Measurements from ENCODE around the gene SLCO2A1.

DNA sequence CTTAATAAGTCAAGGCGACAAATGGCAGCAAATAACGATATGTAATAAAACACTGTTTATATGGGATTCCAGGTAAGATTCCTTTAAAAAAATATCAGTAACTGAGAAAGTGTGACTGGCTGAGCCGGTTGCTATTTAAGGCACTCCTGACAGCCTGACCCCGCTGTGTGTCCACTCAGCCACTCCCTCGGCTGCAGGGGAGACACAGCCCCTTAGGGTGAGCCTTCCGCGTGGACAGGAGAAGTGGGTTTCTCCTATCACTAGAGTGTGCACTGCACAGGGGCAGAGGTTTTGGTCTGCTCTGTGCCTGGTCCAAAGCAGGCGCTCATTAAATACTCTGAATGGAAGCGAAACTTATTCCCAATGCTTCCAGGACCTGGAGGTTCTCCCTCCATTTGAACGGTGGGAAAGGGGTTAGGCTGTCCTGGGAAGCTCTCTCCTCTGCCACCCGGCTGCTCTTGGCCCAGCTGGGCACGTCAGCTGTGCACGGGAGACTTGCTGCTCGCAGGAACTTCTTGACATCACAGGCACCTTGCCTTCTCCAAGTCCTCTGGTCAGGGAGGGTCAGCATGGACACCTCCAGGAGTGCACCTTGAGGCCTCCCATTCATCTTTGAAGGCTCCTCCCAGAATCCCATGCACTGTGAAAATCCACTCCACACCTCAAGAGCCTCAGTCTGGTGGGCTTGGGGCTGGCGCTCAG, 43.3 kb upstream of the SLCO2A1 start:
- TF ChIP-seq EZH2 (IDR thresholded peaks at IDR 0.05; ENCODE audit: low read length): no peak
- TF ChIP-seq, protein P1, sequence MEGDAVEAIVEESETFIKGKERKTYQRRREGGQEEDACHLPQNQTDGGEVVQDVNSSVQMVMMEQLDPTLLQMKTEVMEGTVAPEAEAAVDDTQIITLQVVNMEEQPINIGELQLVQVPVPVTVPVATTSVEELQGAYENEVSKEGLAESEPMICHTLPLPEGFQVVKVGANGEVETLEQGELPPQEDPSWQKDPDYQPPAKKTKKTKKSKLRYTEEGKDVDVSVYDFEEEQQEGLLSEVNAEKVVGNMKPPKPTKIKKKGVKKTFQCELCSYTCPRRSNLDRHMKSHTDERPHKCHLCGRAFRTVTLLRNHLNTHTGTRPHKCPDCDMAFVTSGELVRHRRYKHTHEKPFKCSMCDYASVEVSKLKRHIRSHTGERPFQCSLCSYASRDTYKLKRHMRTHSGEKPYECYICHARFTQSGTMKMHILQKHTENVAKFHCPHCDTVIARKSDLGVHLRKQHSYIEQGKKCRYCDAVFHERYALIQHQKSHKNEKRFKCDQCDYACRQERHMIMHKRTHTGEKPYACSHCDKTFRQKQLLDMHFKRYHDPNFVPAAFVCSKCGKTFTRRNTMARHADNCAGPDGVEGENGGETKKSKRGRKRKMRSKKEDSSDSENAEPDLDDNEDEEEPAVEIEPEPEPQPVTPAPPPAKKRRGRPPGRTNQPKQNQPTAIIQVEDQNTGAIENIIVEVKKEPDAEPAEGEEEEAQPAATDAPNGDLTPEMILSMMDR (optimal IDR thresholded peaks at IDR 0.05 in 1 of 3, IDR thresholded peaks at IDR 0.05 in 1 of 3, conservative IDR thresholded peaks at IDR 0.05 in 1 of 3; ENCODE audit: extremely low read depth in 1 of 3, insufficient read depth in 2 of 3, low read length in 3 of 3): no peak

All from keratinocyte (primary cell).